ENCODE results near the gene SNAI3. TPM values are rescaled to one million over a fixed set of nuclear protein-coding genes. Genes with fewer than 3 reads are reported as not detected.

The SNAI3 gene
- total and polyA plus RNA-seq, 2 experiments from 2014 or later, result 10.3 to 19.4 TPM

- H3K36me3 Mint-ChIP-seq (ENCODE audit: low read depth), result peaks cover 10% of the 10 kb centered on the region; the same call in 2 of the 3 replicates
- H3K4me3 Mint-ChIP-seq, result no peak overlapping the region
- Histone ChIP-seq H3K27ac (ENCODE audit: low read depth) (no peak overlapping the region), H4K20me1 (replicated peaks; ENCODE audit: insufficient read depth) (no peaks in the 10 kb centered on the region; the same call in 1 of the 2 replicates), H3K27me3 (ENCODE audit: insufficient read depth) (no peaks in the 10 kb centered on the region), H2AFZ (no peak overlapping the region), H3K79me2 (replicated peaks; ENCODE audit: insufficient read depth) (peaks cover 21% of the 10 kb centered on the region), H3K36me3 (ENCODE audit: insufficient read depth) (no peaks in the 10 kb centered on the region), H3K4me3 (no peak overlapping the region), H3K4me2 (no peak overlapping the region), H3K4me1 (ENCODE audit: insufficient read depth) (peaks cover 4% of the 10 kb centered on the region; the same call in 1 of the 2 replicates), H3F3A (replicated peaks; ENCODE audit: low read depth) (0 out of 2 replicates have a peak, but pooled peaks cover 2% of the 10 kb centered on the region), H3K9me2 (ENCODE audit: insufficient read depth) (no peaks in the 10 kb centered on the region)
- ATAC-seq (peak; percentile 39), DNase-seq (ENCODE audit: low spot score) (no peak)
- H3K27me3 Mint-ChIP-seq (ENCODE audit: insufficient read depth, low read depth, poor library complexity), result peaks cover 17% of the 10 kb centered on the region
- no peak for TF ChIP-seq EZH2phosphoT487 (IDR thresholded peaks at IDR 0.05; ENCODE audit: unreplicated experiment)
- no peak for TF ChIP-seq ZNF462 (CRISPR knock-in tag; IDR thresholded peaks at IDR 0.05)
- TF ChIP-seq CTCF (conservative IDR thresholded peaks at IDR 0.05; ENCODE audit: low read depth in 2 of 2), result no peak
- TF ChIP-seq ETS1 (IDR thresholded peaks at IDR 0.05), result no peak
- H3K27ac Mint-ChIP-seq, result peak overlapping the region; percentile 89
- H3K4me1 Mint-ChIP-seq, result peaks cover 15% of the 10 kb centered on the region
- no peaks in the 10 kb centered on the region for H3K9me3 Mint-ChIP-seq
These were observed 25.5 kb upstream of the SNAI3 start for GRCh38 chr16:88711750-88712340.

All from GM23338 (cell line).